Forelimb muscle (tissue), 1 donor: Measurements from ENCODE around the gene OSBP2. TPM values are rescaled to one million over a fixed set of nuclear protein-coding genes. Genes with fewer than 3 reads are reported as not detected.

ENCODE experiments used
- DNase-seq: peaks from one replicate; pipeline ENCODE4 v3.0.0-alpha.2; 2013; ENCODE audit warnings: low read depth
- polyA plus RNA-seq: library from polyadenylated mRNA; unstranded; fragments of 120-200 nt; gene quantifications from one replicate; pipeline ENCODE4 v1.2.1, GENCODE V29; 2013; ENCODE audit not compliant: insufficient read length

Gene OSBP2
- polyA plus RNA-seq, 1 donor, result 5.0 TPM

GRCh38 chr22:30879415-30879797 is 184.7 kb downstream of the OSBP2 start:
- no peak for DNase-seq

- DNase-seq, result no peak
Observed at GRCh38 chr22:30880181-30880601, 185.5 kb downstream of the OSBP2 start.

- no peak for DNase-seq
Observed at GRCh38 chr22:30880847-30881246, 186.2 kb downstream of the OSBP2 start.

GRCh38 chr22:30881361-30882183 is 186.9 kb downstream of the OSBP2 start:
- DNase-seq, result no peak

GRCh38 chr22:30882184-30882717 is 187.6 kb downstream of the OSBP2 start:
- DNase-seq, result no peak

GRCh38 chr22:30882974-30883533 is 188.4 kb downstream of the OSBP2 start:
- DNase-seq, result no peak

GRCh38 chr22:30883586-30884145 is 189.0 kb downstream of the OSBP2 start:
- no peak for DNase-seq

GRCh38 chr22:30884211-30885000 is 189.7 kb downstream of the OSBP2 start:
- DNase-seq, result no peak

- DNase-seq, result no peak
Observed at GRCh38 chr22:30885001-30885366, 190.3 kb downstream of the OSBP2 start.

GRCh38 chr22:30885591-30885990 is 190.9 kb downstream of the OSBP2 start:
- DNase-seq, result no peak

- no peak for DNase-seq
Observed at GRCh38 chr22:30887453-30887852, 192.8 kb downstream of the OSBP2 start.

GRCh38 chr22:30887861-30888260 is 193.2 kb downstream of the OSBP2 start:
- no peak for DNase-seq

- DNase-seq, result no peak
Observed at GRCh38 chr22:30889268-30889995, 194.8 kb downstream of the OSBP2 start.

- DNase-seq, result no peak
Observed at GRCh38 chr22:30889996-30890480, 195.4 kb downstream of the OSBP2 start.

GRCh38 chr22:30890686-30891442 is 196.2 kb downstream of the OSBP2 start:
- no peak for DNase-seq

GRCh38 chr22:30891443-30891755 is 196.7 kb downstream of the OSBP2 start:
- no peak for DNase-seq

- DNase-seq, result no peak
Observed at GRCh38 chr22:30891781-30892180, 197.1 kb downstream of the OSBP2 start.

- no peak for DNase-seq
Observed at GRCh38 chr22:30892286-30892685, 197.6 kb downstream of the OSBP2 start.

- DNase-seq, result no peak
Observed at GRCh38 chr22:30892731-30893221, 198.1 kb downstream of the OSBP2 start.
